ENCODE results near the gene ZNF718. TPM values are rescaled to one million over a fixed set of nuclear protein-coding genes. Genes with fewer than 3 reads are reported as not detected.
"Not testable (repeated sequence)": the region's sequence is repeated elsewhere in the genome, so short reads cannot be mapped to it uniquely, and the experiment has no call there.

The ZNF718 gene
- total RNA-seq, 1 experiment from 2014 or later: 15.2 TPM

DNA sequence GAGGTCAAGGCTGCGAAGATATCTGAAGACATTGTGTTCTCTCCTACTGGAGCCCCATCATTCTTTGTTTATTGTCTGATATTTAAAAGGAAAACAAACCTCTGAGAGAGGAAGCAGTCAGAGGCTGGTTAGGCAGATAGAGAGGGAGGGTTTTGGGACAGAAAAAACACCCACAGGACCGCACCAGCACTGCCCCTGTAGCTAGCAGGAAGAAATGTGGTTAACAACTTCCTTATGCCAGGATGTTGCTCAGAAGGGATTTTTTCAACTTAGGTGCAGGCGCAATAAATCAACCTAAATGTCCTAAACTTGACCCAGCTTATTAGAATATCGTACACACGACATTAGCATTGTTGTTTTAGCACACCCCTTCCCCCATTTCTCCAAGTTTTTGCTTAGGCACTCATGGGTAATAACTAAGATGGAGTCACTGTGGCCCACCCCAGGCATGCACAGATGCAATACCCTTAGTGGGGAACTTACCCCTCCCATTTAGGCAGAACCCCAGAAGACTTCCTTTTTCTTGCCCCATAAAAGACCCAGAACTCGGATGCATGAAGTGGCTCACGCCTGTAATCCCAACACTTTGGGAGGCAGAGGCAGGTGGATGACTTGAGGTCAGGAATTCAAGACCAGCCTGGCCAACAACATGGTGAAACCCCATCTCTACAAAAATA lies 2.8 kb upstream of the ZNF718 start:
- DNase-seq: no peak
- H3K4me1 Mint-ChIP-seq (ENCODE audit: low read depth, unreplicated experiment): no peaks in the 10 kb centered on the region
- CTCF ChIA-PET: no interaction called here
- peaks cover 22% of the 10 kb centered on the region for H3K36me3 Mint-ChIP-seq (ENCODE audit: insufficient read depth, unreplicated experiment)
- intact Hi-C loops (cut with micrococcal nuclease; ENCODE audit: unreplicated experiment): no loop called here
- peaks cover 8% of the 10 kb centered on the region for H3K9me3 Mint-ChIP-seq (ENCODE audit: low read depth, unreplicated experiment)
- no TSS peak for BruUV-seq (replicated peaks)
- H3K27ac Mint-ChIP-seq (ENCODE audit: unreplicated experiment): no peak overlapping the region
- TF ChIP-seq, protein P1, sequence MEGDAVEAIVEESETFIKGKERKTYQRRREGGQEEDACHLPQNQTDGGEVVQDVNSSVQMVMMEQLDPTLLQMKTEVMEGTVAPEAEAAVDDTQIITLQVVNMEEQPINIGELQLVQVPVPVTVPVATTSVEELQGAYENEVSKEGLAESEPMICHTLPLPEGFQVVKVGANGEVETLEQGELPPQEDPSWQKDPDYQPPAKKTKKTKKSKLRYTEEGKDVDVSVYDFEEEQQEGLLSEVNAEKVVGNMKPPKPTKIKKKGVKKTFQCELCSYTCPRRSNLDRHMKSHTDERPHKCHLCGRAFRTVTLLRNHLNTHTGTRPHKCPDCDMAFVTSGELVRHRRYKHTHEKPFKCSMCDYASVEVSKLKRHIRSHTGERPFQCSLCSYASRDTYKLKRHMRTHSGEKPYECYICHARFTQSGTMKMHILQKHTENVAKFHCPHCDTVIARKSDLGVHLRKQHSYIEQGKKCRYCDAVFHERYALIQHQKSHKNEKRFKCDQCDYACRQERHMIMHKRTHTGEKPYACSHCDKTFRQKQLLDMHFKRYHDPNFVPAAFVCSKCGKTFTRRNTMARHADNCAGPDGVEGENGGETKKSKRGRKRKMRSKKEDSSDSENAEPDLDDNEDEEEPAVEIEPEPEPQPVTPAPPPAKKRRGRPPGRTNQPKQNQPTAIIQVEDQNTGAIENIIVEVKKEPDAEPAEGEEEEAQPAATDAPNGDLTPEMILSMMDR (IDR thresholded peaks at IDR 0.05; ENCODE audit: unreplicated experiment): no peak
- H3K4me3 Mint-ChIP-seq (ENCODE audit: low read depth, unreplicated experiment): no peak overlapping the region
- no peaks in the 10 kb centered on the region for H3K27me3 Mint-ChIP-seq (ENCODE audit: unreplicated experiment)

DNA sequence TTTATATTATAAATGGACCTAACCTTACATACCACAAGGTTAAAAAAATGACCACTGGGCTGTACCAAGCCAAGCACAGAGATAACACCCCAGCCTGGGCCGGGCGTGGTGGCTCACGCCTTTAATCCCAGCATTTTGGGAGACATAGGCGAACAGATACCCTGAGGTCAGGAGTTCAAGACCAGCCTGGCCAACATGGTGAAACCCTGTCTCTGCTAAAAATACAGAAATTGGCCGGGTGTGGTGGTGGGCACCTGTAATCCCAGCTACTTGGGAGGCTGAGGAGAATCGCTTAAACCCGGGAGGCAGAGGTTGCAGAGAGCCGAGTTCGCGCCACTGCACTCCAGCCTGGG lies 403 bp upstream of the ZNF718 start:
- intact Hi-C loops (cut with micrococcal nuclease; ENCODE audit: unreplicated experiment); CTCF ChIA-PET; H3K27me3 Mint-ChIP-seq (ENCODE audit: unreplicated experiment); DNase-seq; BruUV-seq (replicated peaks); H3K4me1 Mint-ChIP-seq (ENCODE audit: low read depth, unreplicated experiment); H3K9me3 Mint-ChIP-seq (ENCODE audit: low read depth, unreplicated experiment): not testable (repeated sequence)
- Mint-ChIP-seq H3K36me3 (ENCODE audit: insufficient read depth, unreplicated experiment) (peaks cover 34% of the 10 kb centered on the region), H3K4me3 (ENCODE audit: low read depth, unreplicated experiment) (peak overlapping the region; percentile 94), H3K27ac (ENCODE audit: unreplicated experiment) (peak overlapping the region; percentile 94)

DNA sequence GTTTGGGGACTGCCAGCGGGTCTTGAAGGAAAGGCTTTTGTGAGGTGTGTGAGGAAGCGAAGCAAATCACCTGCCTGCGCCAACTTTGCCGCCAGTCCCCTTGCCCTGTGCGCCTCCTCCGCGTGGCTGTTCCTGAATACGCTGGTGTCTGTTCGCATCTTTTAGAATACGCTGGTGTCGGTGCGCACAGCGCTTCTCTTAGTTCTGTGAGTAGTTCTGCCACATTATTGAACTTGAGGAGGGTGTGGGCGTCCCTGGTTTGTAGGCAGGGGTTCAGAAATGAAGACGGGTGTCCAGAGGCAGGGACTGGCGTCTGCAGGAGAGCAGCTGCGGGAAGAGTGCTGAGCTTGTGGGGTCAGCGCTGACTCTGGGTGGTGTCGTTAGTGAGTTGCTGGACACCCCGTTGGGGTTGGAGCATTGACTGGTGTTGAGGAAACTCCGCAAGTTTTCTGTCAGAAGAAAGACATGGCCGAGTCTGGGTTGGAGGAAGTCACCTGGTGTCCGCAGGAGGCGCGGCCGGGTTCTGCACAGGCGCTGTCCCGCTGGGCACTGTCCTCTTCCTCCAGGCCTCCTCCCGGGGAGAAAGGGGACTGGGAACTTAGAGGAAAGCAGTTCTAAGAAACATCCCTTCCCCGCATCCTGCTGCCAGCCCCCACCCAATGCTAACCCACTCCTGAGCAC lies 930 bp downstream of the ZNF718 start:
- TF ChIP-seq, protein P1 (IDR thresholded peaks at IDR 0.05; ENCODE audit: unreplicated experiment): no peak
- no TSS peak for BruUV-seq (replicated peaks)
- H3K9me3 Mint-ChIP-seq (ENCODE audit: low read depth, unreplicated experiment): peaks cover 3% of the 10 kb centered on the region
- H3K27ac Mint-ChIP-seq (ENCODE audit: unreplicated experiment): peak overlapping the region; percentile 94
- peak; percentile 67 for DNase-seq
- H3K27me3 Mint-ChIP-seq (ENCODE audit: unreplicated experiment): no peaks in the 10 kb centered on the region
- H3K4me1 Mint-ChIP-seq (ENCODE audit: low read depth, unreplicated experiment): no peaks in the 10 kb centered on the region
- CTCF ChIA-PET: interaction anchor here (0.7 kb wide), 1 partner anchor 212 kb away, joined by 7 read pairs; the partner anchor contains the start of gene ZNF141
- H3K4me3 Mint-ChIP-seq (ENCODE audit: low read depth, unreplicated experiment): peak overlapping the region; percentile 94
- H3K36me3 Mint-ChIP-seq (ENCODE audit: insufficient read depth, unreplicated experiment): peaks cover 47% of the 10 kb centered on the region
- intact Hi-C loops (cut with micrococcal nuclease; ENCODE audit: unreplicated experiment): no loop called here

DNA sequence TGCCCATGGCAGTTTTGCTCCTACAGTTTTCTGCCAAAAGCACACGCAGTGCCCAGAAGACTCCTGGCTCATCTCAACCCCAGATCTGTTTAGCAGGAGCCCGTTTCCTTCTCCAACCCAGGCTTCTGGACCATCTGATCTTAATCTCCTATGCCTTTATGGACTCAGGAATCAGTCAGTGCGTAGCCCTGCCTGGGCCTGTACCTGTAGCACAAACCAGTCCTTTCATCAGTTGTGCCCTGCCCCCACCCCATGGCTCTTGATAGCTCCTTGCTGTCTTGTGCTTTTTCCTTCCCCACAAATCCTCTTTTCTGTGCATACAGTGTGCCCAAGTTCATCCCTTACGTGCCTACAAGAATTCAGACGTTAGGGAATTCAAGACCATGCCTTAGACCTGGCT lies 1.5 kb downstream of the ZNF718 start:
- H3K27me3 Mint-ChIP-seq (ENCODE audit: unreplicated experiment): no peaks in the 10 kb centered on the region
- intact Hi-C loops (cut with micrococcal nuclease; ENCODE audit: unreplicated experiment): no loop called here
- H3K36me3 Mint-ChIP-seq (ENCODE audit: insufficient read depth, unreplicated experiment): peaks cover 49% of the 10 kb centered on the region
- TF ChIP-seq, protein P1 (IDR thresholded peaks at IDR 0.05; ENCODE audit: unreplicated experiment): no peak
- no TSS peak for BruUV-seq (replicated peaks)
- H3K4me1 Mint-ChIP-seq (ENCODE audit: low read depth, unreplicated experiment): no peaks in the 10 kb centered on the region
- H3K9me3 Mint-ChIP-seq (ENCODE audit: low read depth, unreplicated experiment): peaks cover 3% of the 10 kb centered on the region
- DNase-seq: no peak
- peak overlapping the region; percentile 94 for H3K27ac Mint-ChIP-seq (ENCODE audit: unreplicated experiment)
- peak overlapping the region; percentile 94 for H3K4me3 Mint-ChIP-seq (ENCODE audit: low read depth, unreplicated experiment)
- CTCF ChIA-PET: no interaction called here

DNA sequence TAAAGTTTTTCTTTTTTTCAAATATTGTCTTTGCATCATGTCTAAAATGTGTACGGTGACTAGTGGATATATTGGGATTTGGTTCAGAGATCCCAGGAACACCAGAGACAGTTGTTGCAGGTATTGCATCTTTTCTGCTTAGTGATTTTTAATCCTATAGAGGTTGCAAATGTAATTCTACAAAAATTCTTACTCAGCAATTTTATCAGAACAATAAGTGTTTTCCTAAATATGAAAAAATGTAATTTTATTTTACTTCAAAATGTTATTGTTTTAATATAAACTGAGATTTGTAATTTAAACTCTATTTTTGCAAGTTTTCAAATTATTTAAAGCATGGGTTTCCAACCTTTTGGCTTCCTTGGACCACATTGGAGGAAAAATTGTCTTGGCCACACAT lies 8.2 kb downstream of the ZNF718 start:
- TF ChIP-seq, protein P1 (IDR thresholded peaks at IDR 0.05; ENCODE audit: unreplicated experiment): no peak
- no TSS peak for BruUV-seq (replicated peaks)
- DNase-seq: no peak
- no peaks in the 10 kb centered on the region for H3K27me3 Mint-ChIP-seq (ENCODE audit: unreplicated experiment)
- H3K4me1 Mint-ChIP-seq (ENCODE audit: low read depth, unreplicated experiment): no peaks in the 10 kb centered on the region
- no peak overlapping the region for H3K27ac Mint-ChIP-seq (ENCODE audit: unreplicated experiment)
- peaks cover 41% of the 10 kb centered on the region for H3K36me3 Mint-ChIP-seq (ENCODE audit: insufficient read depth, unreplicated experiment)
- CTCF ChIA-PET: no interaction called here
- intact Hi-C loops (cut with micrococcal nuclease; ENCODE audit: unreplicated experiment): no loop called here
- no peak overlapping the region for H3K4me3 Mint-ChIP-seq (ENCODE audit: low read depth, unreplicated experiment)
- H3K9me3 Mint-ChIP-seq (ENCODE audit: low read depth, unreplicated experiment): no peaks in the 10 kb centered on the region

All from Calu3 (cell line).